GM19043 (cell line): Measurements from ENCODE around the gene CCDC14.
A peak's percentile ranks its signal among the peaks of the same experiment; 100 is the strongest.
"Not testable (repeated sequence)": the region's sequence is repeated elsewhere in the genome, so short reads cannot be mapped to it uniquely, and the experiment has no call there.

Source experiments
- ATAC-seq: cut with Tn5 transposase; IDR thresholded peaks from one replicate; pipeline ENCODE4 v1.9.1; 2021; ENCODE audit warnings: low read depth; ENCODE audit not compliant: unreplicated experiment

Gene CCDC14

DNA sequence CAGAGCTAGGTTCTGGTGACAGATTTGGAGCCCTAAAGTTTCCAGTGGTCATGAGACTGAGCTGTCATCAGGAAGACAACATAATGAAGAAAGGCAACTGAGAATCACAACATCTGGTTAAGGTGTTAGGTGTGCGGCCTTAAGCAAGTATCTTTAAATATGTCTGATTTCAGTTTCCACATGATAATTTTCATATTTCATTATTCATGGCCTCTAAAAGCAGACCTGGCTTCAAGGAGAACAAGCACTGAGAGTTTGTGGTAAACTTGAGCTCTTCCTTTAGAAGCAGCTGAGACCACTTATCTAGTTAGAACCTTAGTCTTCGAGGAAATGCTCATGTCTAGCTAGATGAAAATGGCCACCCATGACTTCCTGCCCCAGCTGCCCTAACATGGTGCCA is 51.2 kb downstream of the CCDC14 start:
- ATAC-seq, result no peak

GRCh38 chr3:123907720-123908119 is 53.3 kb downstream of the CCDC14 start:
- no peak for ATAC-seq

DNA sequence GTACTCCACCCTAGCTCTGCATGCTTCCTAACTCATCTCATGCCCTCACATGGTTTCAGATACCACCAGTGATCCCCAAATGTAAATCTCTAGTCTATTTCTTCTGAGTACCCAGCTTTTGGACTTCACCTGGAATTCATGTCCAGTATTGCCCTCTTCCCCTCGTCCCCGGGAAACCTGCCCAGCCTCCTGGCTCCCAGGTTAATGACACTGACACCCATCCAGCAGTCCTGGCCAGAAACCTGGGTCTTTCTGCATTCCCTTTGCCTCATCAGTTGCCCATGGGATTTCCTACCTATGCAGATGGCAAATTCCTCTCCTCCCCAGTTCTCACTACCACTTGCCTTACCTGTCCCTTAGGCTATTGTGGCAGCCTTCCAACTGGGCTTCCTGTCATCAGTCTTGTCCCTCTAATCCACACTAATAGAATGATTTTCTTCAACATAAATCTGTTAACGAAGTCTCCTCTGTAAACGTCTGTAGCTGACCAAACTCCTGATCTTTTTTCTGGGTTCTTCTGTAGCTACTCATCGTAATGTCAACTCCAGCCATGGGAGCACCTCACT is 61.6 kb downstream of the CCDC14 start:
- no peak for ATAC-seq

- ATAC-seq, result no peak
These were observed 68.0 kb downstream of the CCDC14 start for GRCh38 chr3:123893012-123893411.

- ATAC-seq, result no peak
These were observed 68.8 kb downstream of the CCDC14 start for GRCh38 chr3:123892195-123892594.

- ATAC-seq, result not testable (repeated sequence)
These were observed 70.0 kb downstream of the CCDC14 start for GRCh38 chr3:123890991-123891390.

DNA sequence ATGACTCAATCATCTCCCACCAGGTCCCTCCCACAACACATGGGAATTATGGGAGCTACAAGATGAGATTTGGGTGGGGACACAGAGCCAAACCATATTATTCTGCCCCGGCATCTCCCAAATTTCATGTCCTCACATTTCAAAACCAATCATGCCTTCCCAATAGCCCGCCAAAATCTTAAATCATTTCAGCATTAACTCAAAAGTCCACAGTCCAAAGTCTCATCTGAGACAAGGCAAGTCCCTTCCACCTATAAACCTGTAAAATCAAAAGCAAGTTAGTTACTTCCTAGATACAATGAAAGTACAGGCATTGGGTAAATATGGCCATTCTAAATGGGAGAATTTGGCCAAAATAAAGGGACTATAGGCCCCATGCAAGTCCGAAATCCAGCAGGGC is 70.9 kb downstream of the CCDC14 start:
- ATAC-seq, result not testable (repeated sequence)

GRCh38 chr3:123884993-123885392 is 76.0 kb downstream of the CCDC14 start:
- no peak for ATAC-seq

DNA sequence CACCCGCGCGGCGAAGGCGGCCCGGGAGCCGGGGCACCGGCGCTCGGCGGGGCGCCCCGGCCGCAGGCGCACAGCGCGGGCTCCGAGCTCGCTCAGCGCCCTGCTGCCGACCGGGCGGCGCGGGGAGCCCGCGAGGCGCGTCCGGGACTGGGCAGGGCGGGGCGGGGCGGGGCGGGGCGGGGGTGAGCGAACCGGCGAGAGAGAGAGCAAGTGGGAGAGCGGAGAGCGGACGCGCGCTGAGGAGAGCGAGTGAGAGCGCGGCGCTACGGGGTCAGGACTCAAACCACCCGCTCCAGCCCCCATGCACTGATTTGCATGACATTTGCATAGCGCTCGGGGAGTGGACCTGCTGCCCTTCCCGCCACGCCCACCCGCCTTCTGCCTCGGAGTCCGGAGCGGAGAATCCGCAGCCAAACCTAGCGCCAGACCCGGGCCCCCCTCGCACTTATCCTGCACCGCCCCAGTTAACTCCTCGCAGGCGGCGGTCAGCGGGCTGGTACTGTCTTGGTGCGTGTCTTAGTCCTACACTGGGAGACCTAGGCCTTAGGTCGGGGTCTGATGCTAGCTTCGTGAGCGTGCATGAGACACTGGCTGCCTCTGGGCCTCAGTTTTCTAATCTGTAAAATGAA is 76.7 kb downstream of the CCDC14 start, which contains the start of gene MYLK:
Gene MYLK (minus strand): TSS at position 130 of the 629 bp plus-strand sequence. CDS start 90,491 bp downstream, outside the sequence.
- peak; percentile 55 for ATAC-seq

GRCh38 chr3:123883701-123884202 is 77.3 kb downstream of the CCDC14 start:
- ATAC-seq, result no peak

- ATAC-seq, result no peak
These were observed 77.9 kb downstream of the CCDC14 start for GRCh38 chr3:123883111-123883510.

DNA sequence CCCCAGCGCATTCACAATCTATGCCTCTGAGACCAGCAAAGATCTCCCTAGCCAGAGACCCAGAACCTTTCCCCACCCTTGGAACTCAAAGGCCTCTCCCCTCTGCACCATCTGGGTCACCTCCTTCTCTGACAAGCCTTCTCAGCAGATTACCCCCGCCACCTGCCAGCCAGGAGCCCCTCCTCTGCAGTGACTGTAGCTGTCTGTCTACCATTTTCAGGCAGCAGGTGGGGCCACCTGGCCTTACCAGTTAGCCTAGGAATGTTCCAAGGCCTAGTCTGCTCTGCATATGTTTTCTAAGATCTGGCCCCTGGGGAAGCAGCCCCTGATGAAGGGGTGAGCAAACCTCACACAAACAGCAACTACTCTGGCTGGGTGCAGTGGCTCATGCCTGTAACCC is 79.3 kb downstream of the CCDC14 start:
- ATAC-seq, result no peak

- no peak for ATAC-seq
These were observed 79.9 kb downstream of the CCDC14 start for GRCh38 chr3:123880998-123881561.

- ATAC-seq, result no peak
These were observed 82.2 kb downstream of the CCDC14 start for GRCh38 chr3:123878807-123879206.

GRCh38 chr3:123877965-123878364 is 83.1 kb downstream of the CCDC14 start:
- ATAC-seq, result no peak

DNA sequence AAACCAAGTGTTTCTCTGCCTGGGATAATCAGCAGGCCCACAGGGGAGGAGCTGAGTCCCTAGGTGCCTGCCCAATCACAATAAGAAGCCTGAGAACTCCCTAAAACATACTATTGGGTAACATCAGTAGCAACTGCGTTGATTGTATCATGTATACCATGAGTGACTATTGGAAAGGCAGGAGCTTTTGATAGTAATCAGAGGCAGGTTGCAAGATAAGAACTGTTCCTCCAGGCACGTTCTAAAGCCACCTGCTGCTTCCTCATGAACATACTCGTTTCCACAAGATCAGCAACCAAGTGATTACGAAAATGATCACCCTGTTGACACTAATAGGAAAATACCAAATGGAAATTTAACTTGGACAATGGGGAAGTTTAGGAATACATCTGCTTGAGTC is 83.6 kb downstream of the CCDC14 start:
- ATAC-seq, result no peak

DNA sequence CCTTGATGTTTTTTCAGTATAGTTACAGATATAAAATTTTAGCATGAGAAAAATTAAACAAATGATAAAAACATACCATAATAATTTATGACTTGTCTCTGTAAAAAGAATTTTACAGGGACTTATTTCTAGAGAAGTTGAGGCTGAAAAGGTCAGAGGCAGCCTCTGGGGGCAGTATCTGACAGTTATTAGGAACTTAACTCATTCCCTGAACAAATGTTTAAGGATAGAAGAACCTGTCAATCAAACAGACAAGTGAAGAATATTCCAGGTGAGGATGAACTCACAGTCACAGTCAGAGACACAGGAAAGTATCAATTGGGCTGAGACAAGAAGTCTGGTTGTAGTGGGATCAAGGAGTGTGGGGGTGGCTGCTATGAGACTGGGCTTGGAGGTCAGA is 84.2 kb downstream of the CCDC14 start:
- no peak for ATAC-seq

DNA sequence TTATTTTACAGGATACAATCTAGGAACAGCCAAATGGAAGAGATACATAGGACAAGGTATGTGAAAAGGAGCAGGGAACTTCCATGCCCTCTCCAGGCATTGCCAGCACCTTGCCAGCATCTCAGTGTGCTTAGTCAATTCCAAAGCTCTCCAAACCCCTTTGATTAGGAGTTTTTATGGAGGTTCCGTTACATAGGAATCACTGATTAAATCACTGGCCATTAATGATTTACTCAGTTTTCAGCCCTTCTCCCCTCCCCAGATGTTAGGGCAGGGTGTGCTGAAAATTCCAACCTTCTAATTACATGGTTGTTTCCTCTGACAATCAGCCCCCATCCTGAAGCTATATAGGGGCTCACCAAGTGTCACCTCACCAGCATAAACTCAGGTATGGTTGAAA is 88.4 kb downstream of the CCDC14 start:
- no peak for ATAC-seq

- ATAC-seq, result no peak
These were observed 89.1 kb downstream of the CCDC14 start for GRCh38 chr3:123871946-123872345.

- ATAC-seq, result no peak
These were observed 91.0 kb downstream of the CCDC14 start for GRCh38 chr3:123870033-123870432.

- no peak for ATAC-seq
These were observed 91.9 kb downstream of the CCDC14 start for GRCh38 chr3:123869165-123869564.

GRCh38 chr3:123864706-123865105 is 96.3 kb downstream of the CCDC14 start:
- ATAC-seq, result no peak
